ENCODE measurements around the gene PTPRZ1. TPM values are rescaled to one million over a fixed set of nuclear protein-coding genes. Genes with fewer than 3 reads are reported as not detected.

The PTPRZ1 gene
- total RNA-seq, 2 donors from 2014 or later, result 0.35 to 1.2 TPM

DNA sequence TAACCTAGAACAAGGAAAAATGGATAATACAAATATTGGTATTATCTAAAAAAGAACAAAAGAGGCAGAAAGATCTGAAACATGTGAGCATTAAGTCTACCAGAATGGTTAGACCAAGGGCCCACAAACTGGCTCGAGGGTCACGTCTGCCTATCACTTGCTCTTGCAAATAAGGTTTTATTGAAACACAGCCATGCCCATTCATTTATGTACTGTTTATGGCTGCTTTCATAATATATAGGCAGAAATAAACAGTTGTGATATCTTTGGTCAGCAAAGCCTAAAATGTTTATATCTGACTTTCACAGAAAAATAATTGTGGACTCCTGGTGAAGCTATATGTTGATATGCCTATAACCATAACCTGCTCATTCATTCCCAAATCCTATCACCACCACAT is 199.3 kb downstream of the PTPRZ1 start:
- TF ChIP-seq, protein P1, sequence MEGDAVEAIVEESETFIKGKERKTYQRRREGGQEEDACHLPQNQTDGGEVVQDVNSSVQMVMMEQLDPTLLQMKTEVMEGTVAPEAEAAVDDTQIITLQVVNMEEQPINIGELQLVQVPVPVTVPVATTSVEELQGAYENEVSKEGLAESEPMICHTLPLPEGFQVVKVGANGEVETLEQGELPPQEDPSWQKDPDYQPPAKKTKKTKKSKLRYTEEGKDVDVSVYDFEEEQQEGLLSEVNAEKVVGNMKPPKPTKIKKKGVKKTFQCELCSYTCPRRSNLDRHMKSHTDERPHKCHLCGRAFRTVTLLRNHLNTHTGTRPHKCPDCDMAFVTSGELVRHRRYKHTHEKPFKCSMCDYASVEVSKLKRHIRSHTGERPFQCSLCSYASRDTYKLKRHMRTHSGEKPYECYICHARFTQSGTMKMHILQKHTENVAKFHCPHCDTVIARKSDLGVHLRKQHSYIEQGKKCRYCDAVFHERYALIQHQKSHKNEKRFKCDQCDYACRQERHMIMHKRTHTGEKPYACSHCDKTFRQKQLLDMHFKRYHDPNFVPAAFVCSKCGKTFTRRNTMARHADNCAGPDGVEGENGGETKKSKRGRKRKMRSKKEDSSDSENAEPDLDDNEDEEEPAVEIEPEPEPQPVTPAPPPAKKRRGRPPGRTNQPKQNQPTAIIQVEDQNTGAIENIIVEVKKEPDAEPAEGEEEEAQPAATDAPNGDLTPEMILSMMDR (IDR thresholded peaks at IDR 0.05), result no peak
- no peaks in the 10 kb centered on the region for H3K4me1 ChIP-seq
- no peak overlapping the region for H3K9ac ChIP-seq (ENCODE audit: low read depth in 2 of 2, low read length in 2 of 2)
- H3K9me3 ChIP-seq, result no peaks in the 10 kb centered on the region
- H3K36me3 ChIP-seq, result no peaks in the 10 kb centered on the region
- DNase-seq, result no peak
- no peak overlapping the region for H3K4me3 ChIP-seq
- H3K27ac ChIP-seq, result no peak overlapping the region
- no peaks in the 10 kb centered on the region for H3K27me3 ChIP-seq
- intact Hi-C loops (cut with DNase I), result no loop called here

DNA sequence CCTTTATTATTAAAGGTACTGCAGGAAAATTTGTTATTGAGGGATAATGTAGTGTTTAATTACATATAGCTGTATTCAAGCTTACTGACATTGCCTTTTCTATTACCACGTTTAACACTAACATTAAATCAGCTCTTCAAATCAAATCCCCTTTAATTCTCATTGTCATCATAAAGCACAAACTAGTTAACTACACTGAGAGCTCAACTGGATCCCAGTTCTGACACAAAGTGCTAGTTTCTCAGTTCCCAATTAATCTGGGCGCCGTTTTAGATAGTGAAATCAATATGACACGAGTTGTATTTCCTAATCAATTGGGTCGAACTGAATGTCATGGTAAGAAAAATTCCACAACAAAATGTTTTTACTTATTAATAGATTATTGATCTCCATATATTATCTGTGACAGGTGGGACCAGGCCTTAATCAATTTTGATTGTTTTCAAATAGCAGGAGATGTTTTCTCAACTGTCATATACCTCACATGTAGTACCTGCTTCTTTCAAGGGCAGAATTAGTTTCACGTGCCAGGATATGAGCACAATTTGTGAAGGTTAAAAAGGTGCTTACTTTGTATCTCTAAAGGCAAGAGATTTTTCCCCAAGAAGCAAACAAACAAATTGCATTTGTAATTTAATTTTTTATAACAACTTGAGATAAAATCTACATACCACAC is 200.1 kb downstream of the PTPRZ1 start:
- intact Hi-C loops (cut with DNase I), result no loop called here

DNA sequence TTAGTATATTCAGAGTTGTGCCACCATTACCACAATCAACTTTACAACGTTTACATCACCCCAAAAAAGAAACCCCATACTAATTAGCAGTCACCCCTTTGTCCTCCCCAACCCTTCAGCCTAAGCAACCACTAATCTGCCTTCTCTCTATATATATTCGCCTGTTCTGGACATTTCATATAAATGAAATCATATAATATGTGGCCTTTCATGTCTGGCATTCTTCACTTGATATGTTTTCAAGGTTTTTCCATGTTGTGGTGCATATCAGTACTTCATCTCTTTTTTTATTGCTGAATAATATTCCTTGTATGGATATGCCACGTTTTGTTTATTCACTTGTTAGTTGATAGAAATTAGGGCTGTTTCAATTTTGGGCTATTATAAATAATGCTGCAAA is 200.7 kb downstream of the PTPRZ1 start:
- H3K27me3 ChIP-seq, result no peaks in the 10 kb centered on the region
- intact Hi-C loops (cut with DNase I), result no loop called here
- no peak overlapping the region for H3K4me3 ChIP-seq
- TF ChIP-seq, protein P1 (IDR thresholded peaks at IDR 0.05), result no peak
- H3K36me3 ChIP-seq, result no peaks in the 10 kb centered on the region
- H3K9ac ChIP-seq (ENCODE audit: low read depth in 2 of 2, low read length in 2 of 2), result no peak overlapping the region
- H3K9me3 ChIP-seq, result no peaks in the 10 kb centered on the region
- no peak for DNase-seq
- H3K4me1 ChIP-seq, result no peaks in the 10 kb centered on the region
- no peak overlapping the region for H3K27ac ChIP-seq

More for the DNA sequence above, 200.1 kb downstream of the PTPRZ1 start:
- H3K27me3 ChIP-seq, result no peaks in the 10 kb centered on the region
- H3K9ac ChIP-seq (ENCODE audit: low read depth in 2 of 2, low read length in 2 of 2), result no peak overlapping the region
- no peak overlapping the region for H3K4me3 ChIP-seq
- no peaks in the 10 kb centered on the region for H3K36me3 ChIP-seq
- H3K4me1 ChIP-seq, result no peaks in the 10 kb centered on the region
- TF ChIP-seq, protein P1 (IDR thresholded peaks at IDR 0.05), result no peak
- H3K9me3 ChIP-seq, result no peaks in the 10 kb centered on the region
- no peak for DNase-seq
- H3K27ac ChIP-seq, result no peak overlapping the region

DNA sequence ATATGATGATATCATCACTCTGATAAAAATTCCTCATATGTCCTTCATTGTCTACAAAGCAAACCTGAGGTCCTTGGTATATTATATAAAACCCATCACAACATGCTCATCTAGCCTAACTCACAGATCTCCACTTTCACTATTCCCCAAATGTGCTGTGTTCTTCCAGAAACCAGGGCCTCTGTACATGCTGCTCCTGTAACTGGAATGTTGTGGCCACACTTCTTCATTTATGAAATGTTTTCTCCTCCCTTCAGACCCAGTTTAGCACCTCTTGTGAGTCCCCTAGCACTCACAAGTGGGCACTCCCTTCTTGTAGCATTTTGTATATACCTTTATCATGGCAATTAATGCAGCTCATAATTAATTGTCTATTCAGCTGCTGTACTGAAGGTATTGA is 209.2 kb downstream of the PTPRZ1 start:
- TF ChIP-seq, protein P1 (IDR thresholded peaks at IDR 0.05), result no peak
- H3K4me3 ChIP-seq, result no peak overlapping the region

DNA sequence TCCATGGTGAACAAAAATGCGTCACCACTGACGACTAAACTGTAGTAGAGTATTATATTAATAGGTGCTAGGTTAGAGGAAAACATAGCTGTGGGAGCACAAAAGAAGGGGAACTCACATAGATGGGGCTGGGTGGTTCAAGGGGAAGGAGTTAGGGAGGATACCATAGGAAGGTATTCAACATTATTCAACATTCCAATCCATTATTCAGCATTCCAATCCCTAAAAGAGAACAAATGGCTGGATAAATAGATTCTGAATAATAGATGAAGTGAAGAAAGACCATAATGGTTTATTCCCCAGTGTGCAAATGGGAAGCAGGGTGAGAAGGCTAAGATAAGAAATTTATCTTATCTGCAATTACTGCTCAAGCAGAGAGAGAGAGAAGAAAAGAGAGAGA is 209.7 kb downstream of the PTPRZ1 start:
- Histone ChIP-seq H3K9me3 (no peaks in the 10 kb centered on the region), H3K4me1 (no peaks in the 10 kb centered on the region), H3K4me3 (no peak overlapping the region), H3K27ac (no peak overlapping the region), H3K9ac (ENCODE audit: low read depth in 2 of 2, low read length in 2 of 2) (no peak overlapping the region), H3K27me3 (no peaks in the 10 kb centered on the region), H3K36me3 (no peaks in the 10 kb centered on the region)
- TF ChIP-seq, protein P1 (IDR thresholded peaks at IDR 0.05), result no peak
- intact Hi-C loops (cut with DNase I), result no loop called here
- no peak for DNase-seq

More for the DNA sequence above, 209.2 kb downstream of the PTPRZ1 start:
- Histone ChIP-seq H3K36me3 (no peaks in the 10 kb centered on the region), H3K27ac (no peak overlapping the region), H3K9ac (ENCODE audit: low read depth in 2 of 2, low read length in 2 of 2) (no peak overlapping the region), H3K4me1 (no peaks in the 10 kb centered on the region), H3K9me3 (no peaks in the 10 kb centered on the region), H3K27me3 (no peaks in the 10 kb centered on the region)
- intact Hi-C loops (cut with DNase I), result no loop called here
- no peak for DNase-seq
